Measurements from ENCODE around the gene NPC1L1.

The NPC1L1 gene

GRCh38 chr7:44541028-44541869, at the start of gene NPC1L1:
Gene NPC1L1, minus strand, starts transcription at chr7:44541330. Its CDS starts 71 bp downstream, at chr7:44541259.
- DNase-seq, result no peak

GRCh38 chr7:44590910-44591309, 49.8 kb upstream of the NPC1L1 start:
- no peak for DNase-seq

- no peak for DNase-seq
Measured at GRCh38 chr7:44587843-44588711, 46.9 kb upstream of the NPC1L1 start.

GRCh38 chr7:44583146-44583865, 42.2 kb upstream of the NPC1L1 start:
- DNase-seq, result no peak

- peak; percentile 96 to 98 for DNase-seq
Measured at GRCh38 chr7:44581879-44582603, 40.9 kb upstream of the NPC1L1 start, which contains the start of gene TMED4. Gene TMED4, minus strand, starts transcription at chr7:44582231. Its CDS starts 25 bp downstream, at chr7:44582206.

- DNase-seq, result no peak
Measured at GRCh38 chr7:44580945-44581878, 40.1 kb upstream of the NPC1L1 start.

GRCh38 chr7:44576228-44576627, 35.1 kb upstream of the NPC1L1 start:
- DNase-seq, result no peak

- no peak for DNase-seq
Measured at GRCh38 chr7:44575054-44575453, 33.9 kb upstream of the NPC1L1 start.

- no peak for DNase-seq
Measured at GRCh38 chr7:44574287-44574872, 33.2 kb upstream of the NPC1L1 start.

- peak; percentile 90 to 95 for DNase-seq
Measured at GRCh38 chr7:44573464-44574286, 32.5 kb upstream of the NPC1L1 start, which contains the start of gene DDX56. Gene DDX56, minus strand, starts transcription at chr7:44573908. Its CDS starts 13 bp downstream, at chr7:44573895.

GRCh38 chr7:44572771-44573170, 31.6 kb upstream of the NPC1L1 start:
- DNase-seq, result no peak

GRCh38 chr7:44569959-44570358, 28.8 kb upstream of the NPC1L1 start:
- DNase-seq, result no peak

GRCh38 chr7:44568771-44569560, 27.8 kb upstream of the NPC1L1 start:
- DNase-seq, result no peak

- no peak for DNase-seq
Measured at GRCh38 chr7:44567884-44568283, 26.8 kb upstream of the NPC1L1 start.

- DNase-seq, result no peak
Measured at GRCh38 chr7:44566680-44567079, 25.6 kb upstream of the NPC1L1 start.

GRCh38 chr7:44565795-44566559, 24.8 kb upstream of the NPC1L1 start:
- DNase-seq, result no peak

GRCh38 chr7:44565097-44565794, 24.1 kb upstream of the NPC1L1 start:
- peak in 1 of 2 experiments; percentile 24 for DNase-seq

All from NCI-H1930 (cell line).